ENCODE data around the gene ZIC4. TPM values are rescaled to one million over a fixed set of nuclear protein-coding genes. Genes with fewer than 3 reads are reported as not detected.

The ZIC4 gene
- total and polyA plus RNA-seq, 10 of the 15 experiments (the other 5 are each of a cell fraction or from before 2014, with no cell fraction given) = not detected

DNA sequence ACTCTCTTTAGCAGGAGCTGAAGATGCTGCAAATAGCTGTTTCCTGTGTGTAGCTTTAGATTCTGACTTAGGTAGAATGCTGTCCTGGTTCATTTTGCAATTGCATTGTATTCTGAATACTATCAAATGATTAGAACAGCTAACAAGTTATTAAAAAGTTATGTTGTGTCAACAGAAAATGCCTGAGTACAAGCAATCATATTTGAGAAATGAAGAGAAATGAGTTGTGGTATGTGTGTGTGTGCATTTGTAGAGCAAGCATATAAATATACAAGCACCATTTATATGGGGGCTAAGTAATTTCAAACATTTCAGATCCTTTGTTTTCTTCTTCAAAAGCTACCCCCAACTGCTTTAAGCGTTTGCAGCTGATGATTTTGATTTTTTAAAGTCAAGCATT, 10.6 kb upstream of the ZIC4 start:
- Histone ChIP-seq H3K4me1 (ENCODE audit: control insufficient read depth, insufficient read depth, low read length) (no peaks in the 10 kb centered on the region), H4K20me1 (ENCODE audit: control insufficient read depth, insufficient read depth) (no peaks in the 10 kb centered on the region), H3K9me3 (replicated peaks; ENCODE audit: control insufficient read depth, insufficient read depth, low read length) (peaks cover 1% of the 10 kb centered on the region; the same call in 1 of the 3 replicates), H3K4me3 (no peak overlapping the region), H3K27me3 (replicated peaks in 1 of 2; ENCODE audit: control insufficient read depth in 2 of 2, insufficient read depth in 2 of 2, low read length in 1 of 2) (peaks cover 12 to 19% of the 10 kb centered on the region in 2 experiments), H3K9ac (ENCODE audit: control insufficient read depth, insufficient read depth, low read length) (no peak overlapping the region), H2AFZ (ENCODE audit: control insufficient read depth, low read depth, low read length) (no peak overlapping the region), H3K36me3 (ENCODE audit: control insufficient read depth in 2 of 2, insufficient read depth in 2 of 2, low read length in 1 of 2) (no peaks in the 10 kb centered on the region), H3K4me2 (ENCODE audit: control insufficient read depth, insufficient read depth) (no peak overlapping the region), H3K27ac (ENCODE audit: control insufficient read depth, insufficient read depth) (no peak overlapping the region), H3K79me2 (ENCODE audit: control insufficient read depth, insufficient read depth, low read length) (no peaks in the 10 kb centered on the region)
- RAD21 ChIA-PET (ENCODE audit: unreplicated experiment) = no interaction called here
- CTCF ChIA-PET = interaction anchor here (2.5 kb wide), 1 partner anchor 19 kb away, joined by 6 read pairs; no protein-coding TSS in a partner anchor
- in situ Hi-C loops (cut with MboI) (no loop called here), intact Hi-C loops (cut with micrococcal nuclease; ENCODE audit: unreplicated experiment) (no loop called here)
- POLR2A ChIA-PET = no interaction called here
- TF ChIP-seq ATF2 (IDR thresholded peaks at IDR 0.05; ENCODE audit: low read length) (no peak), PAX8 (IDR thresholded peaks at IDR 0.05) (no peak)
- DNase-seq (ENCODE audit: low read depth, low spot score) (no peak), FAIRE-seq (no peak), ATAC-seq (no peak)
- 0% methylated on average over 1 of the region's 1 CpG for WGBS (ENCODE audit: insufficient coverage, insufficient replicate concordance, low lambda C conversion rate, missing lambda C conversion rate)
- SMC1A ChIA-PET (ENCODE audit: uncharacterized antibody, unreplicated experiment) = no interaction called here
- BruUV-seq (replicated peaks) = no TSS peak

DNA sequence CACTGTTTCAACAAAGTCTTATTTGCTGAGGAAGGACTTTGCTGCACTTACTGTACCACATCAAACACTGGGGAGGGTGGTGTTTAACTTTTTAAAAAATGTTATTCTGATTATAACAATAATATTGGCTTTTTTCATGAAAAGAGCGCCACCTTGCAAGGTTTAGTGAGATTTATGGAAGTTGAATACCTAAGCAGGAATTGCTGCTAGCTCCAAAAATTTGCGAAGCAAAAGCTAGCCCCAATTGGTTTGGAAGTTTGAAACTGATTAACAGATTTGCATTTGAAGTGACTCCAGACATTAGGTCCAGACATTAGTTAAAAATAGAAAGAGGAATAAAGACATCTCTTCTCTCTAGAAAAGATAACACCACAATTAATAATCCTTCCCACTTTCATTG, 9.5 kb upstream of the ZIC4 start:
- ChIA-PET CTCF (interaction anchor here (2.5 kb wide), 1 partner anchor 20 kb away, joined by 6 read pairs; no protein-coding TSS in a partner anchor), RAD21 (ENCODE audit: unreplicated experiment) (no interaction called here), POLR2A (no interaction called here), SMC1A (ENCODE audit: uncharacterized antibody, unreplicated experiment) (no interaction called here)
- H3K9me3 ChIP-seq (replicated peaks; ENCODE audit: control insufficient read depth, insufficient read depth, low read length) = no peaks in the 10 kb centered on the region; the same call in 2 of the 3 replicates
- 3% methylated on average over 2 of the region's 2 CpGs for WGBS (ENCODE audit: insufficient coverage, insufficient replicate concordance, low lambda C conversion rate, missing lambda C conversion rate)
- FAIRE-seq (no peak), DNase-seq (ENCODE audit: low read depth, low spot score) (no peak), ATAC-seq (no peak)
- intact Hi-C loops (cut with micrococcal nuclease; ENCODE audit: unreplicated experiment) (no loop called here), in situ Hi-C loops (cut with MboI) (no loop called here)
- no peak overlapping the region for H2AFZ ChIP-seq (ENCODE audit: control insufficient read depth, low read depth, low read length)
- no peak overlapping the region for H3K4me2 ChIP-seq (ENCODE audit: control insufficient read depth, insufficient read depth)
- no peaks in the 10 kb centered on the region for H3K4me1 ChIP-seq (ENCODE audit: control insufficient read depth, insufficient read depth, low read length)
- no peak overlapping the region for H3K27ac ChIP-seq (ENCODE audit: control insufficient read depth, insufficient read depth)
- BruUV-seq (replicated peaks) = no TSS peak
- H3K9ac ChIP-seq (ENCODE audit: control insufficient read depth, insufficient read depth, low read length) = no peak overlapping the region
- H3K36me3 ChIP-seq (ENCODE audit: control insufficient read depth in 2 of 2, insufficient read depth in 2 of 2, low read length in 1 of 2) = no peaks in the 10 kb centered on the region
- peaks cover 14 to 20% of the 10 kb centered on the region in 2 experiments for H3K27me3 ChIP-seq (replicated peaks in 1 of 2; ENCODE audit: control insufficient read depth in 2 of 2, insufficient read depth in 2 of 2, low read length in 1 of 2)
- H3K79me2 ChIP-seq (ENCODE audit: control insufficient read depth, insufficient read depth, low read length) = no peaks in the 10 kb centered on the region
- no peaks in the 10 kb centered on the region for H4K20me1 ChIP-seq (ENCODE audit: control insufficient read depth, insufficient read depth)
- H3K4me3 ChIP-seq = no peak overlapping the region
- TF ChIP-seq ESRRA (IDR thresholded peaks at IDR 0.05; ENCODE audit: low read length) (no peak), FOXK2 (IDR thresholded peaks at IDR 0.05) (no peak), PAX8 (IDR thresholded peaks at IDR 0.05) (no peak), ZBTB11 (CRISPR knock-in tag; IDR thresholded peaks at IDR 0.05) (no peak), RAD21 (IDR thresholded peaks at IDR 0.05; ENCODE audit: insufficient read depth, low read depth, low read length) (no peak), BCLAF1 (IDR thresholded peaks at IDR 0.05) (no peak), FOXM1 (IDR thresholded peaks at IDR 0.05; ENCODE audit: low read depth, low read length) (no peak), LARP7 (IDR thresholded peaks at IDR 0.05) (no peak), ETV6 (conservative IDR thresholded peaks at IDR 0.05 in 1 of 2, IDR thresholded peaks at IDR 0.05 in 1 of 2; ENCODE audit: borderline replicate concordance in 1 of 2, low read depth in 1 of 2) (no peak)

Measured in GM12878 (cell line).